IgD-negative memory B cell (primary cell): ENCODE measurements around the gene IFNGR1. TPM values are rescaled to one million over a fixed set of nuclear protein-coding genes. Genes with fewer than 3 reads are reported as not detected.

Experiments
- H3K27ac Mint-ChIP-seq, 3 donors: one replicate each; pipeline ENCODE4 v1.8.0; 2020 to 2022; ENCODE audit warnings: mild to moderate bottlenecking in 3 of 3, mixed read lengths in 3 of 3, moderate library complexity in 1 of 3
- H3K27me3 Mint-ChIP-seq: one replicate; pipeline ENCODE4 v1.8.0; 2021; ENCODE audit warnings: mixed read lengths
- H3K36me3 Mint-ChIP-seq: one replicate; pipeline ENCODE4 v1.8.0; 2020; ENCODE audit warnings: mild to moderate bottlenecking, mixed read lengths
- H3K4me1 Mint-ChIP-seq, 3 donors: one replicate each; pipeline ENCODE4 v1.8.0; 2020 to 2022; ENCODE audit warnings: mixed read lengths in 3 of 3, mild to moderate bottlenecking in 1 of 3
- H3K4me3 Mint-ChIP-seq, 4 donors: one replicate each; pipeline ENCODE4 v1.8.0; 2020 to 2022; ENCODE audit warnings: mild to moderate bottlenecking in 4 of 4, mixed read lengths in 4 of 4, moderate library complexity in 3 of 4
- H3K9me3 Mint-ChIP-seq, 3 donors: one replicate each; pipeline ENCODE4 v1.8.0; 2020 to 2021; ENCODE audit warnings: mixed read lengths in 3 of 3, mild to moderate bottlenecking in 1 of 3
- polyA plus RNA-seq: library from polyadenylated mRNA; unstranded; fragments of 300-500 nt; fragmentation: Illumina TruSeq; gene quantifications from one replicate; pipeline ENCODE4 v1.2.3, GENCODE V29; 2021

Gene IFNGR1
- polyA plus RNA-seq, 1 donor from 2014 or later, result 38.1 TPM

DNA sequence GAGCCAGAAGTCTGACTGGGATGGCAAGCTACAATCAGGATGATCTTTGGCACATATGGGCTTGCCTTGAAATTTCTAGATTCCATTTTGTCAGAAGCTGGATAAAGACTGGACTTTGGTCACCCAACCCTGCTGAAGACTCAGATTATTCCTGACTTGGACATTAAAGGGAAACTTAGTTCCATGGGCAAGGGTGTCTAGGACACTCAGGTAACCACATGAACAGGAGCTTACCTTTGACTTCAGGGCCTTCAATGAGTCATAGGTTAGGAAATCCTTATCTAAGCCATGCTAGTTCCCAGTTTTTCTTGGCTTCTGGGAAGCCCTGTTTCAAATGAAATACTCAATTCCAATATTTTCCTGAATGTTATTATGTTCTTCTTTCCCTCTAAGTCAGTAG, 28.5 kb upstream of the IFNGR1 start:
- Mint-ChIP-seq H3K36me3 (peaks cover 4% of the 10 kb centered on the region), H3K9me3 (no peaks in the 10 kb centered on the region), H3K27me3 (no peaks in the 10 kb centered on the region), H3K4me1 (peaks cover 7 to 16% (median 8%) of the 10 kb centered on the region in 3 donors), H3K27ac (no peak overlapping the region), H3K4me3 (no peak overlapping the region)

DNA sequence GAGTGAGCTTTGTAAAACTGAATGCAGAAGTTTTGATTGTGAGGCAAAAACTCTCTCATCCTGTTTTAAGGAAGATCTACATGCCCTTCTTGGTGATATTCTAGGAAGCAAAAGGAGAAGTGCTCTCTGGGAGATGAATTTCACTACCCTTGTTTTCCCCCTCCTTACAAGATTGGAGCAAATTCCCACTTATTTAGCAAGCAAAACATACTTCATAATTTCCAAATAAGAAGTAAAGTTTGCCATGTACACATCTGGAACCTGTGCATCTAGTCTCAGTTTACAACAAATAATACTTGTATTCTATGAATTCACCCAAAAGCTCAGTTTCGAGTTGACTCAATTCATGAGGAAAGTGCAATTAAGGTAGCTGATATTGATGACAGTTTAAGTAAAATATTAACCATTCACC, 27.6 kb upstream of the IFNGR1 start:
- no peaks in the 10 kb centered on the region for H3K9me3 Mint-ChIP-seq
- H3K27ac Mint-ChIP-seq, result no peak overlapping the region
- no peaks in the 10 kb centered on the region for H3K27me3 Mint-ChIP-seq
- H3K4me3 Mint-ChIP-seq, result no peak overlapping the region
- H3K4me1 Mint-ChIP-seq, result peaks cover 7 to 16% (median 8%) of the 10 kb centered on the region in 3 donors
- H3K36me3 Mint-ChIP-seq, result peaks cover 4% of the 10 kb centered on the region

DNA sequence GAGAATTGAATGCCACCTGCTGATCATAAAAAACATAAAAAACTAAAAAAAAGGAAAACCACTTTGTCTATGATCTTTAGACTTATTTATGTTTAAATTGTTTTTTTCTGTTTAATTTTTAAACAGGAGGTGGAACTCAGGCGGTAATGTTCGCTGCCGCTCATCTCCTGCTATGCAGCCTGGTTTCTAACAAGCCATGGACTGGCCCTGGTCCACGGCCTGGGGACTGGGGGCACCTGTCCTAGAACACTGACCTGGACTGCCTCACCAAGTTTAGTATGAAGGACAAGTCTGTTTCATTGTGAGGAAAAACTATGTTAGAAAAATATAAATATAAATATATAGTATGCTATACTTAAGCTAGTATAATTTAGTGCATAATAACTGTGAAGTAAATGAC, 27.0 kb upstream of the IFNGR1 start:
- H3K9me3 Mint-ChIP-seq, result no peaks in the 10 kb centered on the region
- no peak overlapping the region for H3K27ac Mint-ChIP-seq
- H3K27me3 Mint-ChIP-seq, result no peaks in the 10 kb centered on the region
- H3K4me1 Mint-ChIP-seq, result peaks cover 7 to 16% (median 8%) of the 10 kb centered on the region in 3 donors
- peaks cover 4% of the 10 kb centered on the region for H3K36me3 Mint-ChIP-seq
- H3K4me3 Mint-ChIP-seq, result no peak overlapping the region

GRCh38 chr6:137241481-137242038, 22.4 kb upstream of the IFNGR1 start:
- Mint-ChIP-seq H3K27ac (no peak overlapping the region), H3K9me3 (peaks cover 2 to 7% (median 2%) of the 10 kb centered on the region in 3 donors), H3K4me3 (no peak overlapping the region), H3K36me3 (peaks cover 1% of the 10 kb centered on the region), H3K4me1 (peaks cover 2 to 9% (median 4%) of the 10 kb centered on the region in 3 donors), H3K27me3 (no peaks in the 10 kb centered on the region)

DNA sequence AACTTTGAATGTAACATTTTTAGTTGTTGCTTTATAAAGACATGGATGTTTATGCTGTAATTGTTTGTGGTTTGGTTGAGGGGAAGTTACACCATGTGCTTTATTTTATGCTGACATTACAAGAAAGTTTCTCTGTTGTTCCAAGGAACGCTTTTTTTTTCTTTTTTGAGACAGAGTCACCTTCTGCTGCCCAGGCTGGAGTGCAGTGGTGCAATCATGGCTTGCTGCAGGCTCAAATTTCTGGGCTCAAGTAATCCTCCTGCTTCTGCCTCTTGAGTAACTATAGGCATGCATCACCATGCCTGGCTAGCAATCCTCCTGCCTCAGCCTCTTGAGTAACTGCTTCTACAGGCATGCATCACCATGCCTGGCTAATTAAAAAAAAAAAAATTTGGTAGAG, 21.0 kb upstream of the IFNGR1 start:
- Mint-ChIP-seq H3K4me1 (peaks cover 2 to 9% (median 7%) of the 10 kb centered on the region in 3 donors), H3K36me3 (peaks cover 1% of the 10 kb centered on the region), H3K9me3 (peaks cover 2 to 7% (median 3%) of the 10 kb centered on the region in 3 donors), H3K27me3 (no peaks in the 10 kb centered on the region), H3K4me3 (no peak overlapping the region), H3K27ac (no peak overlapping the region)

DNA sequence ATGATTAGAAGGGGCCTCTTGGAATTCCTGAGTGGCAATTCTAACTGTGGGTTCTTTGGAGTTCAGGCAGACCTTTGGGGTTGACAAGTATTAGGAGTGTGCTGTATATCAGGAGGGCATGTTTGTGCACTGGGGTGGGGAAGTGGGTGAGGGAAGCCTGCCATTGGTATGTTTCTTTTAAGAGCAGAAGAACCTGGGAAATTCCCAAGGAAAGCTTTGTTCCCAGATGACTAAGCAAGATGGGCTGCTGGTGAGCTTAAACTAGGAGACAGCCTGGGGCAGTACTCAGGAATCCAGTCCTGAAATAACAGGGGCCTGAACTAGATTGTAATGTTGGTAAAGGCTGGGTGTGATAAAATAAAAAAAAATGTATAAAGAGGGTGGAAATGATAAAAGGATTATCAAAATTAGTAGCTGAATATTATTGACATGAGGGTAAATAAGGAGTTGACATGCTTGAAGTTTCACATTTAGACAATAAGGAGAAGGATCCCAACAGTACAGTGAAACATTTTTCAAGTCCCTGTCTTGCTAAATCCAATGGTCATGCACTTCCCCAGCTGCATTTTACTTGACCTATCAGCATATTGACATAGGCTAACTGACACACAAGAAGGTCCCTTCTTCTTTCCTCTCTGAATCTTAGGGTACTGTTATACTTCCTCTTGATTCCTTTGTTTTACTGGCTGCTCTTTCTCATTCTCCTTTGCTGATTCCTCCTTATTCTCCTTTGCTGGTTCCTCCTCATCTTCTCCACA, 18.4 kb upstream of the IFNGR1 start:
- Mint-ChIP-seq H3K9me3 (peaks cover 2 to 7% (median 3%) of the 10 kb centered on the region in 3 donors), H3K27me3 (no peaks in the 10 kb centered on the region), H3K27ac (no peak overlapping the region), H3K36me3 (peaks cover 2% of the 10 kb centered on the region), H3K4me3 (no peak overlapping the region), H3K4me1 (peaks cover 25 to 27% (median 27%) of the 10 kb centered on the region in 3 donors)

GRCh38 chr6:137236581-137237355, 17.6 kb upstream of the IFNGR1 start:
- Mint-ChIP-seq H3K27ac (peak overlapping the region in 1 of 3 donors; percentile 64), H3K27me3 (no peaks in the 10 kb centered on the region), H3K4me3 (peak overlapping the region in 1 of 4 donors; percentile 60), H3K4me1 (peaks cover 29 to 34% (median 33%) of the 10 kb centered on the region in 3 donors), H3K36me3 (peaks cover 3% of the 10 kb centered on the region), H3K9me3 (peaks cover 2 to 7% (median 3%) of the 10 kb centered on the region in 3 donors)

DNA sequence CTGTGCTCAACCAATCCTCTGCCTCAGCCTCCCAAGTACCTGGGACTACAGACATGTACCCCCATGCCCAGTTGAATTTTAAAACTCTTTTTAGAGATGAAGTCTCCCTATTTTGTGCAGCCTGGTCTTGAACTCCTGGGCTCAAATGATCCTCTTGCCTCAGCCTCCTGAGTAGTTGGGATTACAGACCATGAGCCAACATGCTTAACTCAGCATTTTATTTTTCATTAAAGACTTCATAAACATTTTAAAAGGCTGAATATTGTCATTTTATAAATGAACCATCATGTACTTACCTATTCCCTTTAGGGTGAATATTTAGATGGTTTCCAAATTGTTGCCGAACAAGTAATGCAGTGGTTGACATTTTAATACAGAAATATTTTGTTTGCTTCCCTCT, 16.5 kb upstream of the IFNGR1 start:
- Mint-ChIP-seq H3K4me1 (peaks cover 37 to 42% (median 38%) of the 10 kb centered on the region in 3 donors), H3K27ac (peak overlapping the region in 1 of 3 donors; percentile 64), H3K27me3 (no peaks in the 10 kb centered on the region), H3K36me3 (peaks cover 3% of the 10 kb centered on the region), H3K4me3 (no peak overlapping the region), H3K9me3 (peaks cover 2 to 7% (median 3%) of the 10 kb centered on the region in 3 donors)

DNA sequence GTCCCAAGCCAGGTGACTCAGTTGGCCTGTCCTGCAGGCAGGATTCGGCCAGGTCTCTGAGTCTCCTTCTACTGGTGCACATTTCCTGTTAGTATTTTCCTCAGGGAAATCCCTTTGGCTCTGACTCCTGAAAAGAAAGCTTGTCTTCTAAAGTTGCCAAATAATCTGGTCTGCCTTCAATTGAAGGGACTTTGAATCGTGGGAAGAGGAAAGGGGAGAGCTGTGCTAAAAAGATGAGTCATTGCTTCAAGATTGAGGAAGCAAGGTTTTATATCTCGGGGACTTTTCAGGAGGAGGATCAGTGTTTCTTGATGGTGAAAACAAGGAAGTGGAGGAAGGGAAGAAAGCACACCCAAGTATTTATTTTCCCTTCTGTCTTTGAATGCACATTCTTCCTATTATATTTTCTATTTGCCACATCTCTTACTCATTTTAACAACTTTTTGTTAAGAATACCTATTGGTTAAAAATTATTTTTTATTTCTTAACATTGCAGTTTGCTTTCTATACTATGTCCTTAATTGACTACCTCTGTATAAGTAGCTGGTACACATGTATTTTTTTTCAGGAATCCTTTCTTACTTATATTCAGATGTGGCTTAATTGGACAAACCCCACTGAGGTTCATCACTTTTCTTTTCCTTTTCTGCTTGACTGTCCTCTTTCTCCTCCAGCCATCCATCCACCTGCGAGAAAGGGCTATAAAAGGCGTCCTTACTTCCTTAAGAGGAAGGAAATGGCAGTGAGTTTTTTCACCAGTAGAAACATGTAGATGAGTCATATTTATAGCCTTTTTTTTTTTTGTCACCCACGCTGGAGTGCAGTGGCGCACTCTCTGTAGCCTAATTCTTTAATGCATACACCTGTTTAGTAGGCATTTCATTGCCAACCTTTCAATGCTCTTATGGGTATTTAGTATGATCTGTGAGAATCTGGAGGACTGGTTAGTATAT, 15.0 kb upstream of the IFNGR1 start:
- Mint-ChIP-seq H3K4me3 (peak overlapping the region in 2 of 4 donors; percentile 83 to 90), H3K27me3 (no peaks in the 10 kb centered on the region), H3K9me3 (peaks cover 2 to 7% (median 3%) of the 10 kb centered on the region in 3 donors), H3K27ac (peak overlapping the region in 2 of 3 donors; percentile 11 to 17), H3K36me3 (peaks cover 2% of the 10 kb centered on the region), H3K4me1 (peaks cover 38 to 45% (median 41%) of the 10 kb centered on the region in 3 donors)

- peak overlapping the region in 1 of 3 donors; percentile 39 for H3K27ac Mint-ChIP-seq
- peaks cover 0 to 3% (median 0%) of the 10 kb centered on the region in 3 donors for H3K9me3 Mint-ChIP-seq
- peaks cover 41 to 55% (median 44%) of the 10 kb centered on the region in 3 donors for H3K4me1 Mint-ChIP-seq
- H3K4me3 Mint-ChIP-seq, result peak overlapping the region in 2 of 4 donors; percentile 19 to 44
- H3K36me3 Mint-ChIP-seq, result peaks cover 2% of the 10 kb centered on the region
- H3K27me3 Mint-ChIP-seq, result no peaks in the 10 kb centered on the region
Observed at GRCh38 chr6:137231895-137232294, 12.7 kb upstream of the IFNGR1 start.

DNA sequence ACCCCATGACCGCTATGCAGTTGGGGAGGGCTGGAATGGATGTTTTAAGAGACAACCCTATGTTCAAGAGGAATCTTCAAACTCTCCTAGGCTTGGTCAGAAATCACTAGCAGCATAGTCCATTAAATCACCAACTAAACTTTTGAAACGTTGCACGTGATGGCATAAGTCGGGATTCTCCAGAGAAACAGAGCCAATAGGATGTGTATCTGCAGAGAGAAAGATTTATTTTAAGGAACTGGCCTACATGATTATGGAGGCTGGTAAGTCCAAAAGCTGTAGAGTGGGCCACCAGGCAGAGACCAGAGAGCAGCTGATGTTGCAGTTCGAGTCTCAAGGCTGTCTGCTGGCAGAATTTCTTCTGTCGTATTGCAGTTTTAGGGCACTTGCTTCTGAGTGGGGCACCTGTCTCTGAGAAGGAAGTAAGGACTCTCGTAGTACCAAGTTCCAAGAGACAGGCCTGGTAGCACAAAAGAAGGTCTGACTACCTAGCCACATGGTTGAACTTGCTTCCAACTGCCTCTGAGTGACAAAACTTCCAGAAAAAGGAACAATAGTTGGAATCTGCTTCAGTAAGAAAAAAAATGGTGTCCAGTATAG, 11.9 kb upstream of the IFNGR1 start:
- H3K9me3 Mint-ChIP-seq, result no peaks in the 10 kb centered on the region
- H3K4me1 Mint-ChIP-seq, result peaks cover 40 to 57% (median 43%) of the 10 kb centered on the region in 3 donors
- no peaks in the 10 kb centered on the region for H3K27me3 Mint-ChIP-seq
- peaks cover 2% of the 10 kb centered on the region for H3K36me3 Mint-ChIP-seq
- peak overlapping the region in 2 of 4 donors; percentile 3 to 23 for H3K4me3 Mint-ChIP-seq
- peak overlapping the region in 1 of 3 donors; percentile 39 for H3K27ac Mint-ChIP-seq

DNA sequence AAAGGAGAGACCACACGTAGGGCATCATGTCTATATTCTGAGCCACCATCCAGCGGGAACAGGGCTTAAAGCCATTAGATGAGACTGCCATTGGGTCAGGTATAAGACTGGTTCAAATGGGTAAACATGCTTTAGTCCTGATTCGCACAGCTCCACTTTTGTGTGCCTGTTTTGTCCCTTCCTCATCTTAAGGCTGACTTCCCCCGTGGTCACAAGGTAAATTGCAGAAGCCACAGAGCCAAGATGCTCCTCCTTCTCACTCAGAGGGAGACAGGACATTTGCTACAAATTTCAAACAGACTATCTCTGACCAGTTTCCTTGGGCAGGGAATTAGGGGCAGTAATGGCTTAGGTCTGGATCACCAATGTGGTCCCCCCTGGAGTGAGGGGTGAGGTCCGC, 11.4 kb upstream of the IFNGR1 start:
- H3K36me3 Mint-ChIP-seq, result peaks cover 2% of the 10 kb centered on the region
- H3K4me1 Mint-ChIP-seq, result peaks cover 40 to 57% (median 41%) of the 10 kb centered on the region in 3 donors
- H3K9me3 Mint-ChIP-seq, result no peaks in the 10 kb centered on the region
- H3K4me3 Mint-ChIP-seq, result no peak overlapping the region
- no peak overlapping the region for H3K27ac Mint-ChIP-seq
- H3K27me3 Mint-ChIP-seq, result no peaks in the 10 kb centered on the region

- H3K4me1 Mint-ChIP-seq, result peaks cover 41 to 58% (median 44%) of the 10 kb centered on the region in 3 donors
- no peaks in the 10 kb centered on the region for H3K27me3 Mint-ChIP-seq
- H3K9me3 Mint-ChIP-seq, result no peaks in the 10 kb centered on the region
- peaks cover 2% of the 10 kb centered on the region for H3K36me3 Mint-ChIP-seq
- no peak overlapping the region for H3K4me3 Mint-ChIP-seq
- H3K27ac Mint-ChIP-seq, result no peak overlapping the region
Observed at GRCh38 chr6:137229075-137229759, 10.0 kb upstream of the IFNGR1 start.
